ENCODE data around the gene CETP.

DNA sequence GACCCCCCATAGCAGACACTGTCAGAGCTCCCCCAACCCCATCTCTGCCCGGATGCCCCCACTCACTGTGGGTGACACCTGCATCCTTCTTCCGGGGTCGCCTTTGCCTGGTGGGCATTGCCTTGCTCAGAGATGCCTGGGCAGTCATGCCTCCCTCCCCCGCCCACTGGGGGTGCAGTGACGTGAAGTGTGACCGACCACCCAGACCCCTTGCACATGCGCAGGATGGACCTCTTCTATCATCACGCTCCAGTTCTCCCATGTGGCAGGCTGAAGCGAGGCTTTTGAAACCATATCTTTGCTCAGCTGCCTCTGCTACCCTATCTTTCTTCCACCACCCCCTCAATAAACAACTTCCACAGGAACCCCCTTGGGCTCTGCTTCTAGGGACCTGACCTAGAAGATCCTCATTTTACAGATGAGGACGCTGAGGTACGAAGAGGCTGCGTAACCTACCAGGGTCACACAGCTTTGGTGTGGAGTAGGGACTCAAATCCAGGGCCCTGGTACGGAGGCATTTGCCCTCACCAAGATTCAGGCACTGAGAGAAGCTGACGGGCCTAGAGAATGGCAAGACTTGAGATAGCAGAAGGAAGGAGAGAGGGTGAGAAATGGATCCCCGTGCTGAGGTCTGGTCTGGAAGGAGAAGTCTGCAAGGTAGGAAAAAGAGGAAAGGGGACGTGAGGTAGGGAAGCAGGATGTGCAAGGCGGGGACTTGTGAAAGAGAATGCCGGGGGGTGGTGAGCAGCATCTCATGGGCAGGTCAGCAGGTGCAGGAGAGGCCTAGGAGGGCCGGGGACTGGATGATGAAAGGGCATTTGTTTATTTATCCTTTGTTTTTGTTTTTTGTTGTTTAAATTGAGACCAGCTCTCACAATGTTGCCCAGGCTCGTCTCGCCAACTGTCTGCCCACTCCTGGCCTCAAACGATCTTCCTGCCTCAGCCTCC lies 42.0 kb downstream of the CETP start:
- TF ChIP-seq POLR2A (IDR thresholded peaks at IDR 0.05; ENCODE audit: low read depth, low read length) (no peak; the same call in 1 of the 2 replicates), POLR2AphosphoS5 (IDR thresholded peaks at IDR 0.05; ENCODE audit: low read depth, low read length) (no peak; the same call in 1 of the 2 replicates)

Data from GM12892 (cell line).